A549 (cell line): Measurements from ENCODE around the gene HOXD12. TPM values are rescaled to one million over a fixed set of nuclear protein-coding genes. Genes with fewer than 3 reads are reported as not detected.

ENCODE experiments used
- ATAC-seq, 2 experiments: fragments of 200-7000 bp in 1 of 2; fragments of >200 bp in 1 of 2; cut with Nextera tagmentation in 1 of 2; cut with Tn5 transposase in 1 of 2; 3 replicates each; pipeline versions ENCODE4 v1.8.0 to v1.9.1; 2018 to 2020; ENCODE audit warnings: mild to moderate bottlenecking in 1 of 2, moderate library complexity in 1 of 2
- CTCF ChIA-PET: fragments of 300-600 bp; sonication (Branson Sonifier 250); formaldehyde crosslinking; extraction: SDS; loops from one replicate; lab custom pipeline; 2021; ENCODE audit warnings: antibody characterized with exemption, inconsistent platforms; lab: Yijun Ruan, JAX
- POLR2A ChIA-PET: fragments of 350-600 bp; formaldehyde crosslinking; extraction: SDS; loops from one replicate; lab custom pipeline; 2021; ENCODE audit warnings: antibody characterized with exemption, inconsistent platforms; lab: Yijun Ruan, JAX
- DNase-seq, 2 experiments: peaks; one replicate each; pipeline versions ENCODE4 v3.0.0 to v3.0.0-alpha.2; 2011 to 2016; ENCODE audit warnings: low read depth in 1 of 2, low spot score in 1 of 2
- FAIRE-seq: peaks from 2 replicates; lab custom pipeline; 2011; peaks lifted over from hg19 to GRCh38; lab: Jason Lieb, UNC
- H3K27ac ChIP-seq, 2 experiments: fragments of >200 bp; sonication (Bioruptor Twin); formaldehyde crosslinking; 3 replicates each; pipeline ENCODE4 v1.5.1; 2016 to 2017
- H3K4me1 ChIP-seq: fragments of >200 bp; sonication (Bioruptor Twin); formaldehyde crosslinking; 3 replicates; pipeline ENCODE4 v1.6.1; 2016
- H3K4me2 ChIP-seq: fragments of >200 bp; sonication (Bioruptor Twin); formaldehyde crosslinking; 3 replicates; pipeline ENCODE4 v1.6.1; 2016
- H3K4me3 ChIP-seq: fragments of >200 bp; sonication (Bioruptor Twin); formaldehyde crosslinking; 3 replicates; pipeline ENCODE4 v1.5.1; 2016
- H3K9me3 ChIP-seq: fragments of >200 bp; sonication (Bioruptor Twin); formaldehyde crosslinking; 3 replicates; pipeline ENCODE4 v1.6.1; 2016
- BCL3 ChIP-seq: fragments of >200 bp; sonication (Bioruptor Twin); formaldehyde crosslinking; IDR thresholded peaks from 3 replicates; pipeline ENCODE4 v1.6.1; 2016
- CHD2 ChIP-seq: fragments of 150-350 bp; IDR thresholded peaks from 2 replicates; pipeline ENCODE4 v1.6.1; 2014; ENCODE audit warnings: low read length; ENCODE audit not compliant: partially characterized antibody
- ELK1 ChIP-seq: fragments of 150-350 bp; IDR thresholded peaks from 2 replicates; pipeline ENCODE4 v1.6.1; 2014; ENCODE audit warnings: low read depth, mild to moderate bottlenecking, low read length
- EP300 ChIP-seq, 2 experiments: fragments of >200 bp; sonication (Bioruptor Twin); formaldehyde crosslinking; IDR thresholded peaks; 2 replicates in 1 of 2; 3 replicates in 1 of 2; pipeline ENCODE4 v1.6.1; 2016 to 2017
- HMGXB4 ChIP-seq: fragments of 250-450 bp; sonication (Bioruptor Pico); IDR thresholded peaks from 2 replicates; pipeline ENCODE4 v1.5.0; 2021; ENCODE audit warnings: mild to moderate bottlenecking, moderate library complexity, borderline replicate concordance
- HOXA7 ChIP-seq: fragments of 250-450 bp; sonication (Bioruptor Pico); IDR thresholded peaks from 2 replicates; pipeline ENCODE4 v1.5.0; 2020; ENCODE audit warnings: mild to moderate bottlenecking, moderate library complexity
- JUNB ChIP-seq: fragments of >200 bp; sonication (Bioruptor Twin); formaldehyde crosslinking; IDR thresholded peaks from 2 replicates; pipeline ENCODE4 v1.6.1; 2016
- KDM1A ChIP-seq: fragments of 200-600 bp; sonication (generic); IDR thresholded peaks from 2 replicates; pipeline ENCODE4 v1.6.1; 2016; ENCODE audit warnings: low read depth, mild to moderate bottlenecking
- MYC ChIP-seq: IDR thresholded peaks from 2 replicates; pipeline ENCODE4 v1.6.1; 2012; ENCODE audit warnings: mild to moderate bottlenecking, inconsistent platforms, low read length, improper control_type of control experiment, borderline replicate concordance
- NFE2L2 ChIP-seq: fragments of 150-350 bp; conservative IDR thresholded peaks from 2 replicates; pipeline ENCODE4 v1.6.1; 2014; ENCODE audit warnings: low read length
- RCOR1 ChIP-seq: fragments of 150-350 bp; IDR thresholded peaks from 2 replicates; pipeline ENCODE4 v1.6.1; 2014; ENCODE audit warnings: antibody characterized with exemption, low read length, low read depth
- RNF2 ChIP-seq: fragments of 200-600 bp; sonication (generic); IDR thresholded peaks from 2 replicates; pipeline ENCODE4 v1.6.1; 2016; ENCODE audit warnings: low read depth, mild to moderate bottlenecking, antibody characterized with exemption, moderate library complexity, borderline replicate concordance
- SMC3 ChIP-seq: fragments of >200 bp; sonication (Bioruptor Twin); formaldehyde crosslinking; IDR thresholded peaks from 3 replicates; pipeline ENCODE4 v1.6.1; 2018; ENCODE audit warnings: inconsistent platforms
- ZFP36 ChIP-seq: fragments of 450-650 bp; IDR thresholded peaks from 2 replicates; pipeline ENCODE4 v1.6.1; 2014; ENCODE audit warnings: borderline replicate concordance; ENCODE audit not compliant: partially characterized antibody
- ZSCAN20 ChIP-seq: fragments of 250-450 bp; sonication (Bioruptor Pico); IDR thresholded peaks from 2 replicates; pipeline ENCODE4 v1.8.0; 2022; ENCODE audit warnings: mild to moderate bottlenecking, moderate library complexity
- WGBS: methylation state at CpG from one replicate; pipeline ENCODE4 v1.1.6; 2017; ENCODE audit errors: missing lambda C conversion rate; 5-methylcytosine and 5-hydroxymethylcytosine counted together
- polyA plus RNA-seq, 4 experiments: library from polyadenylated mRNA; depleted of rRNA in 3 of 4; stranded (reverse); fragments of >200 nt; fragmentation: RNase III in 1 of 4; extraction: RNeasy Plus Mini Kit Qiagen cat#74134 plus additional on column Dnase treatment in 1 of 4; gene quantifications; 2 replicates in 3 of 4; 3 replicates in 1 of 4; pipeline ENCODE4 v1.2.3, GENCODE V29; 2011 to 2017
- TF ChIP-seq, protein P1 (sequence below): fragments of 200-600 bp; sonication (generic); IDR thresholded peaks from 2 replicates; pipeline ENCODE4 v1.6.1; 2016; ENCODE audit warnings: antibody characterized with exemption, mild to moderate bottlenecking, moderate library complexity
- TF ChIP-seq, protein P2 (sequence below): fragments of >200 bp; sonication (Bioruptor Twin); formaldehyde crosslinking; IDR thresholded peaks from 2 replicates; pipeline ENCODE4 v1.6.1; 2016

Gene HOXD12
- polyA plus RNA-seq, 2 of the 4 experiments (the other 2 are of a cell fraction): not detected

DNA sequence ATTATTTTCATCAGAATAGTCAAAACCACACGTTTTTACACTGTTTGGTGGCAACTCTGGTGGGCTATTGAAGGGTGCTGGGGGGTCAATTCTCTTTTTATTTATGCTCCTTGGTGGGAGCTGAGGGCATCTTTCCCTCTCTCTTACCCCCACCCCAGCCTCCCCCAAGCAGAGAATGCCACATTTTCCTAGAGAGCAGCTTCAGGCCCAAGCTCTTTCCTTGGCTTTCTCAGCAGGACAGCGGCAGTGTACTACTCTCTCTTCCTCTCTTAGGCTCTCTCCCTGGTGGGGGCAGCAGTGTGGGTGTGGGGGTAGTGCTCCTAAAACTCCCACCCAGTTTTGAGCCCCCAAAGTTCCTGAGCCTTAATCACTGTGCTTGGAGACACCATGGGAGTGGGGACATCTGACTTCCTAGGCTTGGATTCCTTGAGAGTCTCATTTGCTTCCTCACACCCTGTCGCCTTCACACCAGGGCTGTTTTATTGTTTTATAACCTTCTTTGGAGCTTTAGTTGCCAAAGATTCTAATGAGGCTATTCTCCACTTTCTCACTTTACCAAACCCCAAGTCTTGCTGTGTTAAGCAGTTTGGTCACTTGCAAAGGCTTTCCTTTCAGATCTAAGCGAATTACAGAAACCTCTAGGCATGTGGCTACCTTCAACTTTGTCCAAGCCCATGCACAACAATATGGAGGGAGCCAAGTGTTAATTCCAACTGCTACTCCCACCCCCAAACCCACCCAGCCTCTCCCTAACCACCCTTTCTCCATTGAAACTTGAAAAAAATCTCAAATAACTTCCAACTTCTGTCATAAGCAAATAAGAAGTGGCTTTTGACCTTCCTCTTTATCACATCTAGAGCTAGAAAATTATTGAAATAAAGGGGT is 45.7 kb downstream of the HOXD12 start:
- TF ChIP-seq ZFP36 (no peak), JUNB (no peak), RCOR1 (no peak), MYC (no peak), SMC3 (no peak), NFE2L2 (no peak), CHD2 (no peak)
- TF ChIP-seq, protein P1, sequence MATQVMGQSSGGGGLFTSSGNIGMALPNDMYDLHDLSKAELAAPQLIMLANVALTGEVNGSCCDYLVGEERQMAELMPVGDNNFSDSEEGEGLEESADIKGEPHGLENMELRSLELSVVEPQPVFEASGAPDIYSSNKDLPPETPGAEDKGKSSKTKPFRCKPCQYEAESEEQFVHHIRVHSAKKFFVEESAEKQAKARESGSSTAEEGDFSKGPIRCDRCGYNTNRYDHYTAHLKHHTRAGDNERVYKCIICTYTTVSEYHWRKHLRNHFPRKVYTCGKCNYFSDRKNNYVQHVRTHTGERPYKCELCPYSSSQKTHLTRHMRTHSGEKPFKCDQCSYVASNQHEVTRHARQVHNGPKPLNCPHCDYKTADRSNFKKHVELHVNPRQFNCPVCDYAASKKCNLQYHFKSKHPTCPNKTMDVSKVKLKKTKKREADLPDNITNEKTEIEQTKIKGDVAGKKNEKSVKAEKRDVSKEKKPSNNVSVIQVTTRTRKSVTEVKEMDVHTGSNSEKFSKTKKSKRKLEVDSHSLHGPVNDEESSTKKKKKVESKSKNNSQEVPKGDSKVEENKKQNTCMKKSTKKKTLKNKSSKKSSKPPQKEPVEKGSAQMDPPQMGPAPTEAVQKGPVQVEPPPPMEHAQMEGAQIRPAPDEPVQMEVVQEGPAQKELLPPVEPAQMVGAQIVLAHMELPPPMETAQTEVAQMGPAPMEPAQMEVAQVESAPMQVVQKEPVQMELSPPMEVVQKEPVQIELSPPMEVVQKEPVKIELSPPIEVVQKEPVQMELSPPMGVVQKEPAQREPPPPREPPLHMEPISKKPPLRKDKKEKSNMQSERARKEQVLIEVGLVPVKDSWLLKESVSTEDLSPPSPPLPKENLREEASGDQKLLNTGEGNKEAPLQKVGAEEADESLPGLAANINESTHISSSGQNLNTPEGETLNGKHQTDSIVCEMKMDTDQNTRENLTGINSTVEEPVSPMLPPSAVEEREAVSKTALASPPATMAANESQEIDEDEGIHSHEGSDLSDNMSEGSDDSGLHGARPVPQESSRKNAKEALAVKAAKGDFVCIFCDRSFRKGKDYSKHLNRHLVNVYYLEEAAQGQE: no peak
- no peak overlapping the region for H3K27ac ChIP-seq
- no peaks in the 10 kb centered on the region for H3K4me1 ChIP-seq
- FAIRE-seq: no peak
- WGBS: 52% methylated on average over 4 of the region's 4 CpGs
- CTCF ChIA-PET: interaction anchor here (0.8 to 11.6 kb wide), 5 partner anchors 308 to 1003 kb away, joined by 3 to 196 read pairs (median 26); no protein-coding TSS in a partner anchor
- no peak for DNase-seq
- ATAC-seq: no peak
- POLR2A ChIA-PET: no interaction called here
- no peak overlapping the region for H3K4me2 ChIP-seq
- no peaks in the 10 kb centered on the region for H3K9me3 ChIP-seq
- no peak overlapping the region for H3K4me3 ChIP-seq

DNA sequence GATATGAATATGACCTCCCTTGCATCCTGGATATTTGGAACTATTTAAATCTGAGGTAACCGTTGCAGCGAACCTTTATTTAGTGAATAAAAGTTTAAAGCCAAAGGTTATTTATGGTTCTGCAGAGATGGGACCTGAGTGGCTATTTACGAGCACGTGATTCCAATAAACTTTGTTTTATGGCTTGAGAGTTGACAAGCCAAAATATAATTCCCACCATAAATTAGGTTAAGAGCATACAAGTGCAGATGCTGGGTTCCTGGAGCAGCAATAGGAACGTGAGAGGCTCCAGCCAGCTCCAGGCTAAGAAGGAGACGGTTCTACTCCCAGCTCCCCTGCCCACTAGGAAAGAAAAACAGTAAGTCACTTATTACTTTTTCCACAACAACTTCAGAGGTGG is 46.5 kb downstream of the HOXD12 start:
- ChIA-PET POLR2A (no interaction called here), CTCF (interaction anchor here (1.2 to 11.6 kb wide), 3 partner anchors 309 to 507 kb away, joined by 5 to 196 read pairs (median 5); no protein-coding TSS in a partner anchor)
- Histone ChIP-seq H3K4me1 (no peaks in the 10 kb centered on the region), H3K27ac (no peak overlapping the region), H3K9me3 (no peaks in the 10 kb centered on the region), H3K4me3 (no peak overlapping the region), H3K4me2 (no peak overlapping the region)
- WGBS: 70% methylated on average over 6 of the region's 6 CpGs
- DNase-seq: no peak
- ATAC-seq: no peak
- FAIRE-seq: no peak
- TF ChIP-seq EP300 (IDR thresholded peaks at IDR 0.05) (no peak), NFE2L2 (no peak), RCOR1 (no peak), KDM1A (no peak), BCL3 (no peak), ELK1 (no peak), HOXA7 (CRISPR knock-in tag) (no peak), ZSCAN20 (no peak), RNF2 (no peak), HMGXB4 (CRISPR knock-in tag) (no peak)
- TF ChIP-seq, protein P1: no peak
- TF ChIP-seq, protein P2, sequence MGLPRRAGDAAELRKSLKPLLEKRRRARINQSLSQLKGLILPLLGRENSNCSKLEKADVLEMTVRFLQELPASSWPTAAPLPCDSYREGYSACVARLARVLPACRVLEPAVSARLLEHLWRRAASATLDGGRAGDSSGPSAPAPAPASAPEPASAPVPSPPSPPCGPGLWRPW: no peak
